HG02885 (cell line): Measurements from ENCODE around the gene KPNA2.

Experiments
- ATAC-seq: cut with Tn5 transposase; IDR thresholded peaks from one replicate; pipeline ENCODE4 v1.9.1; 2021; ENCODE audit warnings: mild to moderate bottlenecking; ENCODE audit not compliant: unreplicated experiment, poor library complexity

Gene KPNA2

DNA sequence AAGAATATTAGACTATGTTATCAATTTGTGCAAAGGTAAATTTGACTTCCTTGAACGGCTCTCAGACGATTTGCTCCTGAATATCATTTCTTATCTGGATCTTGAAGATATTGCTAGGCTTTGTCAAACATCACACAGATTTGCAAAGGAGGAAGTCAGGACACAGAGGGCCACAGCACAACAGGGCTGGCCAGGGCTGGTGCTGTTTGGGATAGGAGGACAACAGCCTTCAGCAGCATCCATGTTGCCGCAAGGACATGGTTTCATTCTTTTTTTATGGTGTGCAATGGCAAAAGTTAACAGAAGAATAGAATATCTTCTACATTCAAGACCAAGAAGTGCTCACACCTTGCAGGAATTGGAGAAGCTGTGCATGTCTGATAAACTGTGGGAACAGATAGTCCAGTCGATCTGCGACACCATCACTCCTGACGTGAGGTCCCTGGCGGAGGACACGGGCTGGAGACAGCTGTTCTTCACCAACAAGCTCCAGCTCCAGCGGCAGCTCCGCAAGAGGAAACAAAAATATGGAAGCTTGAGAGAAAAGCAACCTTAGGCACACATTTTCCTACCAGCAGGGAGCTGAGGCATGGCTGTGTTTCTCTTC lies 59.8 kb downstream of the KPNA2 start:
- ATAC-seq, result no peak

GRCh38 chr17:68096111-68096510 lies 60.6 kb downstream of the KPNA2 start:
- no peak for ATAC-seq
